ENCODE data around the gene SETBP1. TPM values are rescaled to one million over a fixed set of nuclear protein-coding genes. Genes with fewer than 3 reads are reported as not detected.
A peak's percentile ranks its signal among the peaks of the same experiment; 100 is the strongest.

Gene SETBP1
- total and polyA plus RNA-seq, 2 donors from 2014 or later: 2.7 to 71.7 TPM

GRCh38 chr18:45026162-45026561, 345.5 kb downstream of the SETBP1 start:
- Histone ChIP-seq H3K9me3 (ENCODE audit: control insufficient read depth in 2 of 3, insufficient read depth in 1 of 3, low read length in 3 of 3) (no peaks in the 10 kb centered on the region), H3K36me3 (ENCODE audit: control insufficient read depth in 2 of 3, insufficient read depth in 3 of 3, low read length in 3 of 3) (no peaks in the 10 kb centered on the region), H3K9ac (ENCODE audit: low read length in 3 of 3) (no peak overlapping the region), H3K4me1 (ENCODE audit: control insufficient read depth in 2 of 3, insufficient read depth in 2 of 3, low read depth in 1 of 3, low read length in 3 of 3) (peaks cover 0 to 4% (median 2%) of the 10 kb centered on the region in 3 donors), H3K27ac (ENCODE audit: low read depth in 2 of 2, low read length in 2 of 2) (no peak overlapping the region), H3K4me3 (ENCODE audit: low read length in 3 of 3) (no peak overlapping the region), H3K27me3 (ENCODE audit: control insufficient read depth, insufficient read depth, low read length) (no peaks in the 10 kb centered on the region)
- TF ChIP-seq CTCF (IDR thresholded peaks at IDR 0.05; ENCODE audit: borderline replicate concordance, extremely low read depth, insufficient read depth): no peak
- intact Hi-C loops (cut with DNase I): no loop called here
- DNase-seq: no peak
- no peak for FAIRE-seq

GRCh38 chr18:45034179-45034578, 353.5 kb downstream of the SETBP1 start:
- Histone ChIP-seq H3K9ac (ENCODE audit: low read length in 3 of 3) (no peak overlapping the region), H3K36me3 (ENCODE audit: control insufficient read depth in 2 of 3, insufficient read depth in 3 of 3, low read length in 3 of 3) (no peaks in the 10 kb centered on the region), H3K9me3 (ENCODE audit: control insufficient read depth in 2 of 3, insufficient read depth in 1 of 3, low read length in 3 of 3) (no peaks in the 10 kb centered on the region), H3K4me1 (ENCODE audit: control insufficient read depth in 2 of 3, insufficient read depth in 2 of 3, low read depth in 1 of 3, low read length in 3 of 3) (no peaks in the 10 kb centered on the region), H3K4me3 (ENCODE audit: low read length in 3 of 3) (no peak overlapping the region), H3K27me3 (ENCODE audit: control insufficient read depth, insufficient read depth, low read length) (no peaks in the 10 kb centered on the region), H3K27ac (ENCODE audit: low read depth in 2 of 2, low read length in 2 of 2) (no peak overlapping the region)
- intact Hi-C loops (cut with DNase I): no loop called here
- FAIRE-seq (no peak), DNase-seq (peak in 2 of 5 donors; percentile 24 to 42)
- TF ChIP-seq CTCF (IDR thresholded peaks at IDR 0.05; ENCODE audit: borderline replicate concordance, extremely low read depth, insufficient read depth): no peak

GRCh38 chr18:45037618-45038017, 356.9 kb downstream of the SETBP1 start:
- intact Hi-C loops (cut with DNase I): no loop called here
- Histone ChIP-seq H3K27ac (ENCODE audit: low read depth in 2 of 2, low read length in 2 of 2) (no peak overlapping the region), H3K36me3 (ENCODE audit: control insufficient read depth in 2 of 3, insufficient read depth in 3 of 3, low read length in 3 of 3) (no peaks in the 10 kb centered on the region), H3K27me3 (ENCODE audit: control insufficient read depth, insufficient read depth, low read length) (no peaks in the 10 kb centered on the region), H3K9me3 (ENCODE audit: control insufficient read depth in 2 of 3, insufficient read depth in 1 of 3, low read length in 3 of 3) (no peaks in the 10 kb centered on the region), H3K4me1 (ENCODE audit: control insufficient read depth in 2 of 3, insufficient read depth in 2 of 3, low read depth in 1 of 3, low read length in 3 of 3) (no peaks in the 10 kb centered on the region), H3K9ac (ENCODE audit: low read length in 3 of 3) (no peak overlapping the region), H3K4me3 (ENCODE audit: low read length in 3 of 3) (no peak overlapping the region)
- no peak for TF ChIP-seq CTCF (IDR thresholded peaks at IDR 0.05; ENCODE audit: borderline replicate concordance, extremely low read depth, insufficient read depth)
- DNase-seq: no peak
- FAIRE-seq: no peak

- H3K9ac ChIP-seq (ENCODE audit: low read length in 3 of 3): no peak overlapping the region
- no peaks in the 10 kb centered on the region for H3K9me3 ChIP-seq (ENCODE audit: control insufficient read depth in 2 of 3, insufficient read depth in 1 of 3, low read length in 3 of 3)
- TF ChIP-seq CTCF (IDR thresholded peaks at IDR 0.05; ENCODE audit: borderline replicate concordance, extremely low read depth, insufficient read depth): no peak
- no peak overlapping the region for H3K4me3 ChIP-seq (ENCODE audit: low read length in 3 of 3)
- H3K27me3 ChIP-seq (ENCODE audit: control insufficient read depth, insufficient read depth, low read length): no peaks in the 10 kb centered on the region
- intact Hi-C loops (cut with DNase I): no loop called here
- no peak for FAIRE-seq
- H3K36me3 ChIP-seq (ENCODE audit: control insufficient read depth in 2 of 3, insufficient read depth in 3 of 3, low read length in 3 of 3): no peaks in the 10 kb centered on the region
- H3K27ac ChIP-seq (ENCODE audit: low read depth in 2 of 2, low read length in 2 of 2): no peak overlapping the region
- no peak for DNase-seq
- no peaks in the 10 kb centered on the region for H3K4me1 ChIP-seq (ENCODE audit: control insufficient read depth in 2 of 3, insufficient read depth in 2 of 3, low read depth in 1 of 3, low read length in 3 of 3)
Observed at GRCh38 chr18:45039376-45039775, 358.7 kb downstream of the SETBP1 start.

Measured in kidney (tissue), 14 donors.